Activated CD4-positive, CD25-positive, alpha-beta regulatory T cell treated with anti-CD3 and anti-CD28 coated beads, Interleukin-2, amount 50 U/mL, for 16 hours (primary cell): ENCODE data around the gene NLGN1.

Experiments
- DNase-seq: peaks from one replicate; pipeline ENCODE4 v3.0.0-alpha.2; 2020; ENCODE audit warnings: low read depth, low spot score

The NLGN1 gene

DNA sequence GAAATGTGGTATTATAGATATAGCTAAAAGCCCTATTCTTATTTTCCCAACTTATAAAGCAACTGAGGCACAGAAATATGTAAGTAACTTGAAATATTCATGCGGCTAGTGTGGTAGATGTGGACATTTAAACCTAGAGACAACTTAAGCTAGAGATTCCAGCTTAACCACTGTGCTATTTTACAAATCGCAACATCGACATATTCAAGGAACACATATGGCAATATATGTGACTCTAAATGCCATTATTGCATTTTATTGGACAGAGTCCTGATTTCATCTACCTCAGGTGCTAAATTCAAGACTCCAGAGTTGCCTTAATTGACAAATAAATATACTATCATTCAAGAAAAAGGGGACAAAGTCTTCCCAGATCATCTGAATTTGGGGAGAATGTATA lies 442.3 kb downstream of the NLGN1 start:
- no peak for DNase-seq

- DNase-seq: no peak
Observed at GRCh38 chr3:173841334-173841733, 443.8 kb downstream of the NLGN1 start.

GRCh38 chr3:173843060-173843459 lies 445.5 kb downstream of the NLGN1 start:
- DNase-seq: no peak

DNA sequence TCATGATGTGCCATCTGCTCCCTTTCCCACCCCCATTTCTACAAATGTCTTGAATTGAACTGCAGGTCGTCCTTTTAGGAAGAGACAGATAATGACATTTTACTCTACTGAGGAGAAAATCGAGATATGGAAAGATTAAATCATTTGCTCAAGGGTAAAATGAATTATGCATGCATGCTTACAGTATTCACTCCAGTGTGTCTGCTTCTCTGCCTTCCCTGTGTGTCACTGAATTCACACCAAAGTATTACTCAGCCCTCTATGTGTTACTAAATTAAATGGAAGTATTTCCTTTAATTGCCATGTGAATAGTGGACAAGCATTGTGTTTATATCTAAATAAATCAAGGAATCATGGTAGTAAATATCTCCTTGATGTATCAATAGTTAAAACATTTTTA lies 449.0 kb downstream of the NLGN1 start:
- DNase-seq: no peak

DNA sequence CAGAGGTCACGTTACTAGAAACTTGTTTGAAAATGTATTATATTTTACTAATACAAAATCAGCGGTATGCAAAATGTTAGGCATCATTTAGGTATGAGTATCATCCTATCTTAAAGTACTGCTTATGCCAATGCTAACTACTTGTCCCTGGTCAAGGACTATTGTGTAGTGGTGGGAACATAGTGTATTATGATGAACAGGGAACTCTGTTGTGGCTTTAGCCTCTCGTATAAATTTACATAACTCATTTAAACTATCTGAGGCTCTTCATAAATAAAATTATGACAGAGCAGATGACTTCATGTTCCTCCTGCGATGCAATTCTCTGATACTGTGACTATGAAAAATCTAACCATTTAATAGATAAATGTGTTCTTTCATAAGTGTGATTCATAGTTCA lies 451.9 kb downstream of the NLGN1 start:
- no peak for DNase-seq

DNA sequence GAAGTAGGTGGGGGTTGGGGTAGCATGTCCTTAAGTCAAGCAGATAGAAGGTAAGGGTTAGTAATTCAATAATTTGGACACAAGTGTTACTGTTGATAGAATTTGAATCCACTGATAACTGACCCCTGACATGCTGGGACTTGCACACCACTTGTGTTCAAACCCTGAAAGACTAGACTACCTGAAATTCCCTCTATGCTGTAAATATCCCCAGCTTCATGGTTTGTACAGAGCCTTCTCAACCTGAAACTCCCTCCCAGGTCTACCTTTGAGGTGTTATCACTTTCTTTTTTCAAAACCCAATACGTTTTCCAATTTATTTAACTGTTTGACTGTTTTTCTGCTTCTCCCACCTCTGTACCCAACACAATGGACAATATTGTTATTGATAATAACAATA lies 459.6 kb downstream of the NLGN1 start:
- no peak for DNase-seq

DNA sequence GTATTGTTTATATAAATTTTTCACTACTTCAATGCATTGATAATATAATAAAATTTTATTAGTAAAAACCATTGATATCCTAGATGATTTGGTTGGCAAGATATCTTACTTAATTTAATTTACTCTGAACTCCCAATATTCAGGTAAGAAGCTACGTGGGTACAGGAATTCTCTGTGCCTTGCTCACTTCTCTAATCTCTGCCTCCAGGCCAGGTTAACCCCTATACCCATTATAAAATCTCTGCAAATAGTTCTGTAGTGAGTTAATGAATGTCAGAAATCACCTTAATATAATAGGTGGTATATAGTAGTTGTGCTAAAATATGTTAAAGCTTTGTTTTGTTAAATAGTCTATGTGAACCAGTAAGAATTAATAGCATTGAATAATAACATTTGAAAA lies 465.2 kb downstream of the NLGN1 start:
- DNase-seq: no peak

GRCh38 chr3:173863551-173863950 lies 466.0 kb downstream of the NLGN1 start:
- DNase-seq: no peak

- DNase-seq: no peak
Observed at GRCh38 chr3:173865900-173866498, 468.5 kb downstream of the NLGN1 start.

DNA sequence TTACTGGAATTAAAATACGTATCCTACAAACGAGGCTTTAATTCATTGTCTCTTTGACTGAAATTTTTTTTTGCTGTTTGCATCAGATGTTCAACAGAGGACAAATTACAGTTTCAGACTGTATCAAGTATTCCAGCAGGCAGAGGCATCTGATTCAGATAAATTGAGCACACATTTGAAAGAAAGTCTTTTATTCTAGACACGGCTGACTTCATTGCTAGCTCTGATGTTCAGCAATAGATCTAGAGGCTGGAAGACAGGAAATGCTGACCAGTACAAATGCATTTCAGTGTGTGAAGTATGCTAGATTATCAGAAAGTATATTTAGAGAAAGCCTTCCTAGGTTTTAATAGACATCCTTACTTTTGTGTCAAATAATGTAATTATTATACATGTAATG lies 472.2 kb downstream of the NLGN1 start:
- DNase-seq: no peak

- DNase-seq: no peak
Observed at GRCh38 chr3:173870976-173871375, 473.4 kb downstream of the NLGN1 start.

DNA sequence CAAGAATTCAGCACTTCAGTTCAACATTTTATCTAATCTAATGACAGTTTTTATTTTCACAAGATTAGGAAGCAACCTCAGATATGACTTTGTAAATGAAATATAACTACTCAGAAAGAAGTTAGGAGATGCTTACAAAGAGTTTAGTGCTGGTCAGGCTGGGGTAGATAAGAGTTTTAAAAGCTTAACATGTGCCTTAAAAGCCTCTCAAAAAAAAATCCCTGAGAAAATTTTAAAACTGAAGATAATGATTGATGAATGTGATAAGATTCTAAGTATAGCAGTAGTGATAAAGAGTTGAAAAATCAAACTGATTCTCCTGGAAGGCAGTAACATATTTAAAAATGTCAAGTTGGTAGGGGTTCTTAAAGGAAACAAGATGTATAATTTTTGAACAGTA lies 478.2 kb downstream of the NLGN1 start:
- no peak for DNase-seq

DNA sequence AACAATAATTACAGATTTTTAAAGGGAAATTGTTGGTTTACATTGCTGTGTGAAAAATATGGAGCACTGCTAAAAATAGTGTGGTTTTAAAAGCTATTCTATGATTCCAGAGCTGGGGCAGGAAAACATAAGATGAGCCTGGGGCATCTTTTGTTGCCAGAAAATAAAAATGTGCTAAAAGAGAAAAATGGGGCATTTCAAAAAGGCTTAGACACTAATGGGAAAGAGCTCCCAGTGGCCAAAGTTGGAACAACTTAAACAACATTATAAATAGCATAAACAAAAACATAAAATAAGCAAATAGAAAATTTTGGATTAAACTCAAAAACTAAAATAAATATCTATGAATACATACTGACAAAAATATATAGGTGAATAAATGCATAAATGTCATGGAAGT lies 478.9 kb downstream of the NLGN1 start:
- no peak for DNase-seq

- DNase-seq: no peak
Observed at GRCh38 chr3:173887888-173888287, 490.3 kb downstream of the NLGN1 start.

DNA sequence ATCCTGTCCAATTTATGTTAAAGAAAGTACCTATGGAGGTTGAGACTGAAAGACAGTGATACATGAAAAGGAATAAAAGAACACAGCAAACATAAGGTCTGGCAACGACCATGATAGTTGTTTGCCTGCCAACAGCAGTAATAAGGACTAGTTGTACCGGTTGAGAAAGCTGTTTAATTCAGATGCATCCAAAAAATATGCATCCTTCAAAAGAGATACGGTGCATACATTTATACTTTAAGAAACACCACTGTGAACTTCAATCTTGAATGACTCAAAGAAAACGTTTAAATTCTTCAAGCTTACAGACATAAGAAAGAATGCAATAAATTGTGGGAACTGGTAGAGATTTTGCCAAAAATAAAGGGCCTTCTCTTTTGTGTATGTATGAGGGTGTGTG lies 492.1 kb downstream of the NLGN1 start:
- no peak for DNase-seq

DNA sequence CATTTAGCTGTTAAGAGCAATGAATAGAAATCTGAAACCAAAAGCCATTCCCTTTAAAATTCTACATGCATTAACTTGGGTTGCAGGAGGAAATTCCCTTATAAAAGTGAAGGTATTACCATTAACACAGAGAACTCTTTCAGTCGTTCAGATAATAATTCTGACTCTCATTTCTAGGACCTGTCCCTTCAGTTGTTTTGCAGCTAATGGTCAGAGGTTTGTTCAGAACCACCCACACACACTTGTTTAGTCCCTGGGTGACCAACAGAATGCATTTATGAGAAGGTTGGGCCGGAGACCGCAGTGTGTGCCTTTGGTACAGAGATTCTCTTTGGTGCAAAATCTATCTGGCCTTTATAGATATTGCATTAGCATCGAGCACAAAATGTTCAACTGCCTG lies 492.5 kb downstream of the NLGN1 start:
- DNase-seq: no peak

DNA sequence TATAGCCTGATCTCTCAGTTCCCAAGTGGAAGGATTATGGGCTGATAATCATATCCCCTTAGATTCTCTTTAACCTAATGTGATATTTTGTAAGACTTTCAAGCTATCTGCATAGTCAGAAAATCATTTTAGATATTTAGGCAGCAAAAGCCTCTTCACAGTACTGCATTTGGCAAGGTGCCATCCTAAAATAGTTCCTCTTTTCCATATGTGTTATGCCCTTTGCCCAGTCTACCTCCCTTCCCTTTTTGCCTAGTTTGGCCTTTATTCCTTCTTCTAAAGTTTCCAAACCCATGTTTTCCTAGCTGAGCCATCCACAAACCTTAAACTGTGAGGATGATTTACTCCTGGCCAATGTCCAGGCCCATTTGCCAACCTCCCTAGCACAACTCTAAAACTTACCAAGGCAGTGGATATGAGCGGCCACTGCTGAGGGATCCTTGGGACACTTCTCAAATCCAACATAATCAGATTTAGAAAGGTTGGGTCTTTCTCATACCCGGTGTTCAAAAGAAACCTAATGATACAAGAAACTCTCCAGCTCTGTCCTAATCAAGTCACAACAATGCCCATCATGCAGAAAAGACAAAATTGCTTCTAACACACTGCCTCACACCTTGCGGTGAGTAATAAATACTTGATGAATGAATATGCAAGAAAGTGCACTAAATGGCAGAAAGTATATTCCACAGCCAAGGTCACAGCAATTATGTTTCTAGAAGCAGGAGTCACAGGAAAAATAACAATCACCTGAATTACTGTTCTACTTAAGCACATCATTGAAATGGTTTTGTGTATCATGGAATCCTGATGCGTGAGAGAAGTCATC lies 493.9 kb downstream of the NLGN1 start:
- no peak for DNase-seq

- DNase-seq: no peak
Observed at GRCh38 chr3:173892547-173892946, 495.0 kb downstream of the NLGN1 start.

DNA sequence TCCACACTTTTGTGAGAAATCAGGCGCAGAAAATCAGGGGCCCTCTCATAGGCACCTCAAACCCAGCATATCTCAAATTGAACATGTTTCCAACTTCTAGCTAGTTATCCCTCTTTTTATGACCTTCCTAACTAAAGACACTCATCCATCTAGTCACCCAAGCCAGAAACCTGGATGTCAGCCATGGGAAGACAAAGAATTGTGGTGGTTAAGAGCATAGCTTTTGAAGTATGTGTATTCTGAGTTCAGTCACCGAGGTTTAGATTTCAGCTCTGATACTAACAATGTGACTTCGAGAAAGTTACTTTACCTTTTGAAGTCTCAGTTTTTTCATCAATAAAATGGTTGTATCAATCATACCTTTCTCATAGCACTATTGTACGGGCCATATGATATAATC lies 495.5 kb downstream of the NLGN1 start:
- DNase-seq: no peak

- no peak for DNase-seq
Observed at GRCh38 chr3:173893835-173894234, 496.3 kb downstream of the NLGN1 start.

DNA sequence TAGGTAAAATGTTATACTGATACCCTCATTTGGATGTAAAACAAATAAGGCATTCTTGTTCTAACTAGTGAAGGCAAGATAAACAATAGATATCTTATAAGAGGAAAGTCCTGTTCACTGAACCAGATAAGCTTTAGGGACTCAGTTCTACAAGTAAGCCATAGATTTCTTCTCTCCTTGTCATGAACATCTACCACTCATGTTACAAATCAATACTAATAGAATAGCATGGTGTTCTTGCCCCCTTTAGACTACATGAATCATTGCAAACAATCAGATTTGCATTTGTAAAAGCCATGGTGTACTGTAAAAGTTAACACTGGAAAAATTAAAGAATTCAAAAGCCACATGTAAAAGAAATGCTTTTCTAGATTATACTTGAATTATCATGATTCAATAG lies 500.1 kb downstream of the NLGN1 start:
- DNase-seq: no peak

DNA sequence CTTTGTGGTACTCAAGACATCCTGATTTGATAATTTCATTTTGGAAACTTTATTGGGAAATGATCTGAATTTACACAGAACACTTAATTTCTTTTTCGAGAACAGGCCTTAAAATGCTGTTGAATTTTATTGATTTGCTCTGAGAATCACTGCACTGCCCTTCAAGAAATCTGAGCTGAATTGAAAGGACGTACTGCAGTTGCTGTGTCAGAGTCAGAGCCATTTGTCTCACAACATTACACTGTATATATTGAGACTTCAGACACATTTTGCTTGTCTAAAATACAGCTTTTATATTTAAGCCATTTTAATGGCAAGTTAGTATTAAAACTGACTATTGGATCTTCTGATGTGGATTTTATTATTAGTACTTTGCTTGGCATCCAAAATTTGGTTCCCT lies 504.1 kb downstream of the NLGN1 start:
- DNase-seq: no peak

DNA sequence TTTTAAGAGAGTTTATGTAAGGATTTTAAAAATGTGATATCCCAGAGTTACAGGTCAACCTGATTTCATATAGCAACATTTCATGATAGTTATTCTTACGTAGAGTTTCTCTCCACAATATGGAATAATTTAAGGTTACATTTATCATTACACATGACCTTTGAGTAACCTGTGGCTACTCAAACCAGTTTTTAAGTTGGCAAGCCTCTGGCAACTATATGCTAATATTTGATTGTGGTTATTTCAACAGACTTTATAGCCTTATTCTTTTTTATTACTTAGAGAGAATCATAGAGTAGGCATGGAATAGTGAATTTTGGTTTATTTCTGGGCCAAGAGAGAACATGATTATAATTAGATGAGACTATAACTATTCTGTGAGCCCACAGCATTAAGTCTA lies 504.9 kb downstream of the NLGN1 start:
- no peak for DNase-seq

GRCh38 chr3:173902871-173903270 lies 505.3 kb downstream of the NLGN1 start:
- DNase-seq: no peak
